Activated naive CD4-positive, alpha-beta T cell treated with anti-CD3 and anti-CD28 coated beads, Interleukin-2, amount 50 U/mL, for 72 hours (primary cell): ENCODE measurements around the gene TAOK1. TPM values are rescaled to one million over a fixed set of nuclear protein-coding genes. Genes with fewer than 3 reads are reported as not detected.

Experiments
- total RNA-seq, 2 donors: library from RNA; stranded (reverse); gene quantifications; one replicate each; pipeline ENCODE4 v1.2.3, GENCODE V29; 2022

The TAOK1 gene
- total RNA-seq, 2 donors from 2014 or later, result 31.6 to 37.9 TPM

Other genes with a start within 250 kb of the TAOK1 start
- gene MYO18A, start 210.0 kb upstream of the TAOK1 start, total RNA-seq, result 10 to 100 TPM; 38.8 to 62.8 TPM
- gene CRYBA1, start 143.5 kb upstream of the TAOK1 start, total RNA-seq, result not detected
- gene NUFIP2, start 96.2 kb upstream of the TAOK1 start, total RNA-seq, result 100 to 1,000 TPM in 1 of 2 donors, 10 to 100 TPM in 1; 63.6 to 113 TPM
- 10 to 100 TPM in 1 of 2 donors, 1 to 10 TPM in 1; 5.1 to 10.6 TPM for gene ABHD15, start 176.7 kb downstream of the TAOK1 start, total RNA-seq
- gene TP53I13, start 178.3 kb downstream of the TAOK1 start, total RNA-seq, result 10 to 100 TPM; 29.9 to 52.1 TPM
- gene GIT1, start 199.3 kb downstream of the TAOK1 start, total RNA-seq, result 10 to 100 TPM; 49.8 to 67.8 TPM
- gene ANKRD13B, start 202.8 kb downstream of the TAOK1 start, total RNA-seq, result 10 to 100 TPM in 1 of 2 donors, 1 to 10 TPM in 1; 8.9 to 25.3 TPM
- gene CORO6, start 232.5 kb downstream of the TAOK1 start, total RNA-seq, result 10 to 100 TPM; 17.3 to 47.3 TPM